Brain pericyte (primary cell): ENCODE measurements around the gene RICTOR.
"Not testable (repeated sequence)": the region's sequence is repeated elsewhere in the genome, so short reads cannot be mapped to it uniquely, and the experiment has no call there.

Experiments
- DNase-seq: peaks from one replicate; pipeline ENCODE4 v3.0.0-alpha.2; 2012; ENCODE audit warnings: low read depth, low spot score

The RICTOR gene

DNA sequence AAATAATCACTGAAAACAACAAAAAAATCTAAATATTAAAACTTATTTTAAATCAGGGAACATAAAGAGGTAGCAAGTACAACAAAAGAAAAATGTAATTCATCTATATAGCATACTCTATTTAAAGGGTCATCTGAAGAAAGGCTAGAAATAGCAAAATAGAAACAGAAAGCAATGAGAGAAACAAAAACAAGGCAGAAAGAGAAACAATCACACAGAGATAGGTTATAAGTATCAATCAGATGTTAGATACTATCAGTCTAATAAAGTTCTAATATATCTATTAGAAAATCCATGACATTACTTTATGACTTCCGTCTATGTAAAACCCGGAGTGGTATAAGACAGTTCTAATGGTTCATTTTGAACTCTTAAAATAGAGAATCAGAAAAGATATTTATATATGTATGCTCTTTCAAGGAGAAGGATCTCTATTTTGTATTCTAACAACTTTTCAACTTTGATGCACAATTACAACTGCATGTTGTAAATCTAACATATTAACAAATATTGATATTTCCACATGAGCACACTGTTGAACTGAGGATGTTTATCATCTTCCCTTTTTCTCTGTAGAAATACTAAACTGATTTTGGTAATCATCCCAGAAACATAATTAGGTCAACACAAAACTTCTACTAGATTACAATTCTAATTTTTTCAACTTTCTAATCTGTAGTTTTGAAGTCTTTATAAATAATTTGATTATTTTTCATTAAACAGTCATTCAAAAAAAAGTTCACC, 15.8 kb downstream of the RICTOR start:
- DNase-seq: no peak

DNA sequence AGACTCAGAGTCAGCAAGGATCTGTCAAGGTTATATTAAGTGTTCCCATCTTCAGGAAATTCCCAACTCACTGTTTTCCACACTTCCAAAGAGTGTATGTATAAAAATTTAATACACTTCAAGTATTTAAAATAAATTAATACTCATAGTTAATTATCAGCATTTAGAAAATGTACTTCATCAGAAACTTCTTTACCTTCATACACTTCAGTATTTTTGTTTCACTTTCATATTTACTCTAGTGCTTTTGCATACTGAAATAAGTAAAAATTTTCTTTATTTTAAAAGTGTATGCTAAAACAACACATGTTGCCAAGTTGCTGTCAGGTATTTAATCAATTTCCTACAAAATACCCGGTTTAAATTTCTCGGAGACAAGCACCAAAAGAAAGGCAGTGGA, 16.5 kb downstream of the RICTOR start:
- no peak for DNase-seq

DNA sequence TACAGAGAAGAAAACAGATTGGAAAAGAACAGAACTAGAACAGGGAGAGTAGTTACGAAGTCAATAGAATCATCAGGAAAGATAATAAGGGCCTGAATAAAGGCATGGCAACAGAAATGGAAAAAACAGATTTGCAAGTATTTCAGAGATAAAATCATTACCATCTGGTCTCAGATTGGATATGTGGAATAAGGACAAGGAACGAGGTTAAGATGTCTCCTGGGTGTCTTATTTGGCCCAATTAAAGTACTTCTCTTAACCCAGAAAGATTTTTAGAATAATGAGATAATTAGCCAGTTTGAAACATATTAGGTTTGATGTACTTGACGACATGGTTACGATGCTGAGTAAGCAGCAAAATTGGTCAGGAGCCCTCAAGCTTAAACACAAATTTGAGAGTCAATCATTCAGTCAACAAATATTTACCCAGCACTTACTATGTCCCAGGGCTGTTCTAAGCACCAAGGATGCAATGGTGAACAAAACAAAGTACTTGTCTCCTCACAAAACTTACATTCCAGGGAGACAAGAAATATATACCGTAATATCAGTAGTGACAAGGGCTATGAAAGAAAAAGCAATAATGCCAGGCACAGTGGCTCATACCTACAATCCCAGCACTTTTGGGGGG, 18.3 kb downstream of the RICTOR start:
- no peak for DNase-seq

DNA sequence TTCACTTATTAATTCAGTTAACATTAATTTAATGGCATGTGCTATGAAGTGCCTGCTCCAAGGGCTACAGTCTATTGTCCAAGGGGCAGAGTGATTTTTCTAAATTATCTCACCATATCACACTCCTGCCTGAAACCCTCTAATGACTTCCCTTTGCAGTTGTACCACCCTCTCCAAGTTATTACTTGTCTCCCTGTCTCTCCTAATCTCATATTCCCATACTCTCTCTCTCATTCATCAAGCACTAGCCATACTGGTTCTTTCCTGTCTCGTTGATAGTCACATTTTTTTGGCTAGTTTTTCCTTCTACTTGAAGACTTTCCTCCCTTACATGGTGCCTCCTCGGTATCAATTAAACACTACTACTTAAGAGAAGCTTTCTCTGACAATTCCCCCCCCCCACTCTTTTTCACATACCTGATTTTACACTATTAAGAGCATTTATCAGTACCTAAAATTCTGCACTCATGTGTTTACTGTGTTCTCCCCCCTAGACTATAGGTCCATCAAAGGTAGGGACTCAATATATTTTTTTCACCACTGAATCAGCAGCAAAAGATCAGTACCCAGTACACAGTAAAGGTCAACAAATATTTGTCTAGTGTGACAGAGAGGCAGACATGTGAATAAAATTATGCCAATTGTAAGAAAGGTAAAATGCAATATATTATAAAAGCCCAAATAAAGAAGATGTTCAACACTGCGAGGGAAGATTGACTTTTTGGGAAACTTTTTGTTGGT, 19.0 kb downstream of the RICTOR start:
- no peak for DNase-seq

DNA sequence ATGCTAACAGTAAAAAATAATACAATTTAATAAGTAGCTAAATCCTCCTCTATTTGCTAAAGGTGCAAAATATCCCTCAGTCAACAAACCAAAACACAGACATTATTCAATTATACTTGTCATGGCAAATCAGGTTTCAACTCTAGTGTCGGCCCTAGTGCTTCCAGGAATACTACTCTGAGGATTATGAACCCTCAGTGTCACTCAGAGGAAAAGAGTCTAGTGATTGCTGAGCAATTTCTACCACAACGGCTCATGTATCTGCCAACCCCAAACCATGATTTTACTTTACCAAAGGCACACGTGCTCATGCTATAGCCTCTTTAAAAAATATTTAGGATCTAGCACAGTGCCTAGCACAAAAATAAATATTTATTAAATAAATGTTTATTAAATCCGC, 21.0 kb downstream of the RICTOR start:
- no peak for DNase-seq

DNA sequence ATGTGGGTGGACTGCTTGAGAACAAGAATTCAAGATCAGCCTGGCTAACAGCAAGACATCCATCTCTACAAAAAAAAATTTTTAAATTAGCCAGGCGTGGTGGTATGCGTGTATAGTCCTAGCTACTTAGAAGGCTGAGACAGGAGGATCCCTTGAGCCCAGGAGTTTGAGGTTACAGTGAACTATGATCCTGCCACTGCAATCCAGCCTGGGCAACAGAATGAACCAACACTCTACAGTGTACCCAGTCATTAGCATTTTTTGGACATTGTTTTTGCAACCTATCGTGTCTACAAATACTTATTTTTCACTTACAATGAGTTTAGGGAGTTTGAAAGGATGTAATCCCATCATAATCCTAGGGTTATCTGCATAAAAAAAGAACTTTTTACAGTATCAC, 22.1 kb downstream of the RICTOR start:
- DNase-seq: no peak

DNA sequence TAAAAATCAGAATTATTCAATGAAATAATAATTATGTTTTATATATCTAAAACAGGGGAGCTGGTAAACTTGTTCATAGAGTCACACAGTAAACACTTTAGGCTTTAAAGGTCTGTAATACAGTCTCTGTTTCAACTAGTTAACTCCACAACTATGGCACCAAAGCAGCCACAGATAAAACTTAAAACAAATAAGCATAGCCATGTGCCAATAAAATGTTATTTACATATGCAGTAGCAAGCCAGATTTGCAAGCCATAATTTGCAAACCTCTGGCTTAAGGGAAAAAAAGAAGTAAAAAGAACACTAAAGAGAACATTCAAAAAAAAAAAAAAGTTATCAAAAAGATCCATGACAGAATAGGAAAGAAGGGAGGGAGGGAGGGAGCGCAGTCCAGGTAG, 24.9 kb downstream of the RICTOR start:
- no peak for DNase-seq

DNA sequence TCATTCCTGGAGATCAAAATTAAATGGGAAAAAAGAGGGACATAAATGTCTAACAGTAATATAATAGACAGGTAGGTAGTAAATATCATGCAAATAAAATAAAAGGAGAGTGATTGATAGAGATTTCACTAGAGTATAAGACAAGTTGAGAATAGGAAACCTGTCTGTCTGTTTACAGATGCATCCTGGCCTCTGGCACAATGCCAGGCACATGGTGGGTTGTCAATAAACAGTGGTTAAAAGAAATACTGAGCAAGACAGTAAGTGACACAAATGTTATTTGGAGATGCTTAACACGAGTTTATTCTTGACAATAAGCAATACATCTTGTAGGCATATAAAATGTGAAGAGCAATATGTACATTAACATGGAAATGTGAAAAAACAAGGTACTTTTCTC, 33.3 kb downstream of the RICTOR start:
- DNase-seq: no peak

DNA sequence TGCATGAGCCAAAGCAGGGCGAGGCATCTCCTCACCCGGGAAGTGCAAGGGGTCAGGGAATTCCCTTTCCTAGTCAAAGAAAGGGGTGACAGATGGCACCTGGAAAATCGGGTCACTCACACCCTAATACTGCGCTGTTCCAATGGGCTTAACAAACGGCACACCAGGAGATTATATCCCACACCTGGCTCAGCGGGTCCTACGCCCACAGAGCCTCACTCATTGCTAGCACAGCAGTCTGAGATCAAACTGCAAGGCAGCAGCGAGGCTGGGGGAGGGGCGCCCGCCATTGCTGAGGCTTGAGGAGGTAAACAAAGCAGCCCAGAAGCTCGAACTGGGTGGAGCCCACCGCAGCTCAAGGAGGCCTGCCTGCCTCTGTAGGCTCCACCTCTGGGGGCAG, 39.7 kb downstream of the RICTOR start:
- DNase-seq: not testable (repeated sequence)

DNA sequence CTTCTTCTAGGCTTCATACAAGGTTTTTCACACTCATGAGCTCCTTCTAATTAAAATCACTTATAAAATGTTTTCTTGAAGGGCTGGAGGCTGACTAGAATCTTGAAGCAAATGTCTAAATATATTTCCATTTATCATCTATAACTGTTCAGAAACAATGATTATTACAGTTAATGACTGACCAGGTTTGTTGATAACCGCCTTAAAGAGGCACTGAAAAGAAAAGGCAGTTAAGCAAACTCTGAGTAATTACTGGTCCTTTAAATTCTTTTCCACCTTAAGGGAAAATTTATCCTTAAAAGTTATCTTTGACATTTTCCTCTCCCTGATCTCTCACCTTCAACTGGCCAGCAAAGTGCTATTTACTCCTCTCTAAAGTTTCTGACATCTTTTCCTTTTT, 43.2 kb downstream of the RICTOR start:
- no peak for DNase-seq

DNA sequence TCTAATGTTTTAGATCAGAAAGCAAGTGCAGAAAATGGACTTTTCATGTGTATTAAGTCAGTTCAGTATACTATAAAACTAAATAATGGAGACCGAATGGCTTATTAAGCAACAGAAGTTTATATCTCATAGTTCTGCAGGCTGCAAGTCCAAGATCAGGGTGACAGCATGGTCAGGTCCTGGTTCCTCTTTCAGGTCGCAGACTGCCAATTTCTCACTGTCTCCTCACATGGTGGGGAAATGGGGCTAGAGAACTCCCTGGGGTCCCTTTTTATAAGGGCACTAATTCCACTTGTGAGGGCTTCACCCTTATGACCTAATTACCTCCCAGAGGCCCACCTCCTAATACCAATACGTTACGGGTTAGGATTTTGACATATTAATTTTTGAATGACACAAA, 48.7 kb downstream of the RICTOR start:
- DNase-seq: no peak

DNA sequence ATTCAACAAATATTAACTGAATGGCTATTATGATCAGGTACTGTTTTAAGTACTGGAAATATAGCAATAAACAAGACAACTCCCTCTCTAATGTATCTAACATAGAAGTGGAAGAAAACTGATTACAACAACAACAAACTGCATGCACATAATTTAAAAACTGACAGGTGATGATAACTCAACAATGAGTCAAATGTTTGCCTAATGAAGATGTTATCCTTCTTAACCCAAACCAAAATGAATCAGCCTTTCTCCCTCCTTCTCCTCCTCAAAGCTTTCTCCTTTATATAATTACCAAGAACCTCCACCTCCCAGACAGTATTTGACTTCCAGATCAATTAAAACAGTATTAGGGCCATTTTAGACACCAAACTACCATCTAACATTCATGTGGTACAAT, 49.3 kb downstream of the RICTOR start:
- DNase-seq: no peak

DNA sequence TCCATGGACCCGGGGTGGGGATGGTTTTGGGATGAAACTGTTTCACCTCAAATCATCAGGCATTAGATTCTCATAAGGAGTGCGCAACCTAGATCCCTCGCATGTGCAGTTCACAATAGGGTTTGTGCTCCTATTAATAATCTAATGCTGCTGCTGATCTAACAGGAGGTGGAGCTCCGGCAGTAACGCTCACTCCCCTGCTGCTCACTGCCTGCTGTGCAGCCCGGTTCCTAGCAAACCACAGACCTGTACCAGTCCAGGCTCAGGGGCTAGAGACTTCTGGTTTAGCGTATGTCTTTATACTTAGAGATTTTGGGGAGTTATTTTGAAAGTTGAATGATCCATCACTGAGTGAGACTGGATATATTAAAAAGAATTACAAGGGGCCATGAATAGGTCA, 50.2 kb downstream of the RICTOR start:
- DNase-seq: no peak

DNA sequence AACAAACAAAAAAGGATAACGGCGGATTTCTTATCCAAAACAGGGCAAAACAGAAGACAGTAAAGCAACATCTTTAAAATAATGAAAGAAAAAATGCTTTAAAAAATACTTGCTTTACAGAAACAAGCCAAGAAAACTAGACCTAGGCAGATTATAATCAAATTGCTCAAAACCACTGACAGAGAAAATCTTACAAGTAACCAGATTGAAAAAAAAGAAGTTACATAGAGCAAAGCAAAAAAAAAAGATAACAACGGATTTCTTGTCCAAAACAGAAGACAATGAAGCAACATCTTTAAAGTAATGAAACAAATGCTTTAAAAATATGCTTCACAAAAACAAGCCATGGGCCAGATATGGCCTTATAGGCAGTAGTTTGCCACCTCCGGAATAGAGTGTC, 51.1 kb downstream of the RICTOR start:
- DNase-seq: no peak

DNA sequence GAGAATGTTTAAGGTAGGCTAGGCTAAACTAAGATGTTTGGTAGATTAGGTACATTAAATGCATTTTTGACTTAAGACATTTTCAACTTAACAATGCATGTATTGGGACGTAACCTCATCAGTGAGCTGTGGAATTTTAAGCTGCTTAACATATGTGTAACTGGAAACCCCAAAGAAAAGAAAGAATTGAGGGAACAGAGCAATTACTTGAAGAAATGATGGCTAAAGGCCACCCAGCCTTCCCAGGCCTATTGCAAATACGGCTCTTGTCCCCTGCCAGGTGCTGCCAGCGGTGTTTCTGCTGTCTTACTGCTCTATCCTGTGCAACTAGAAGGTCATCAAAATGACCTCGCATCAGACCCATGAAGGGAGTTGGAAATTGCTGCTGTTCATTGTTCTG, 52.0 kb downstream of the RICTOR start:
- DNase-seq: no peak

DNA sequence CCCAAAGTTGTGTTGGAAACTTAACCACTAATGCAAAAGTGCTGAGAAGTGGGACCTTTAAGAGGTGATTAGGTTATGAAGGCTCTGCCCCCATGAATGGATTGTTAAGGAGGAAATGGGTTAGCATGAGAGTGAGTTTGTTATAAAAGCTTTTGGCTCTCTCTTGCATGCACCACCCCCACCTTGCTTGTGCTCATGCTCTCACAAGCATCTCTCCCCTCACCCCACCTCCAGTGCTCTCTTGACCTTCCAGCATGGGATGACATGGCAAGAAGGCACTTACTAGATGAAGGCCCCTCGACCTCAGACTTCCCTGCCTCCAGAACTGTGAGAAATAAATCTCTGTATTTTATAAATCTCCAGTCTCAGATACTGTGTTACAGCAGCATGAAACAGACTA, 52.8 kb downstream of the RICTOR start:
- DNase-seq: no peak

DNA sequence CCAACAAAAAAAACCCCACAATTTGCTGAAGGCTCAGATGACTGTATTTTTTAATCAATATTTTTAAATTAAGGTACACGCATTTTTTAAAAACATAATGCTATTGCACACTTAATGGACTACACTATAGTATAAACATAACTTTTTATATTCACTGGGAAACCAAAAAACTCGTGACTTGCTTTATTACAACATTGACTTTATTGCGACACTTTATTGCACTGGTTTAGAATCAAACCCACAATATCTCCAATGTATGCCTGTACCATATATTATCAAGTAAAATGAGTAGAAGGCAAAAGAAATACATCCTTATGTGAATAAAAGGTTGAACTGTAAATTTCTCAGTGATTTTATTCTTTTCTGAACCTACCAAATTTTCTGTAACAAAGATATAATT, 53.7 kb downstream of the RICTOR start:
- DNase-seq: no peak

DNA sequence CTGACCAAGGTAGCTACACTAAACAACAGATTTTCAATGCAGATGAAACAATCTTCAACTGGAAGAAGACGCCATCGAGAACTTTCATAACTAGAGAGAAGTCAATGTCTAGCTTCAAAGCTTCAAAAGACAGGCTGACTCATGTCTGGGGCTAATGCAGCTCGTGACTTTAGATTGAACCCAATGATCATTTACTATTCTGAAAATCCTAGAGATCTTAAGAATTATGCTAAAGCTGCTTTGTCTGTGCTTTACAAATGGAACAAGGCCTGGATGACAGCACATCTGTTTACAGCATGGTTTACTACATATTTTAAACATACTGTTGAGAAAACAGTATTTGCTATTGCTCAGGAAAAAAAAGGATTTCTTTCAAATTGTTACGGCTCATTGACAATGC, 54.9 kb downstream of the RICTOR start:
- no peak for DNase-seq

DNA sequence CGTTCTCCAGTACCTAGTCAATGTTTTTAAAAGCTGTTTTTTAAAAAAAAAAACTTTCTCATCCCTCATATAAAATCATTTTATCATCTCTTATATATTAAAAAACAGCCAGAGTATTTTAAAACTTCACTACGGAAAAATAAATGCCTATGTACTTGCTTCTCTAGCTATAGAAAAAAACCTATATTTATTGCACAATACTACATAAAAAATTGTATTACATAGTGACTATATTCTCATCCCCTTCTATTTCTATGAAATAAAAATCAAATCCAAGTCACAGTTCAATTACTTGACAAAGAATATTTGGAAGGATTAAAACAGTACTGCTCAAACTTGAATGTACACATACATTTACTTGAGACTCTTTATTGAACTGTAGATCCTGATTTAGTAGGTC, 56.7 kb downstream of the RICTOR start:
- DNase-seq: no peak

DNA sequence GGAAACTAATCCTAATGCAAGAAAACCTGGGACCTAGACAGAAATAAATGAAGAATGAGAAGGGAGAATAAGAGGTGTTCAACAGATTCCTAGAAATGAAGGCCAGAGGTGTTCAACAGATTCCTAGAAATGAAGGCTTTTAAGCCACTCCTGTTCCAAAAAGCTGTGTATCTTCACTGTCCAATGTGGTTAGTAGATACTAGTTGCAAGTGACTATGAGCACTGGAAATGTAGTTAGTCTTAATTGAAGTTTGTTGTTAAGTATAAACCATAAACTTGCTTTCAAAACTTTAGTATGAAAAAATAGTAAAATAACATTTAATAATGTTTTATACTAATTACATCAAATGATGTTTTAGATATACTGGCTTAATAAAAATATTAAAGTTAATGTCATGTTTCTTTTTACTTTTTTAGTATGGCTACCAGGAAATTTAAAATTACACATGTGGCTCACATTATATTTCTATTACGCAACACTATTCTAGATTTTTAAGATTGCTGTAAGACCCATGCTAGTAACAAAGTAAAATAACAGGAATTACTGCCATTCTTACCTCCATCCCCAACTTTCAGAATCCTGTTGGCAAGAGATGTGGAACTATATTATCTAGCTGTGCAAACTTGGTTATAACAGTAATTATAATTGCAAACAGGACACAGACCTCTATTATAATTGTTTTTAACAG, 57.5 kb downstream of the RICTOR start:
- no peak for DNase-seq

DNA sequence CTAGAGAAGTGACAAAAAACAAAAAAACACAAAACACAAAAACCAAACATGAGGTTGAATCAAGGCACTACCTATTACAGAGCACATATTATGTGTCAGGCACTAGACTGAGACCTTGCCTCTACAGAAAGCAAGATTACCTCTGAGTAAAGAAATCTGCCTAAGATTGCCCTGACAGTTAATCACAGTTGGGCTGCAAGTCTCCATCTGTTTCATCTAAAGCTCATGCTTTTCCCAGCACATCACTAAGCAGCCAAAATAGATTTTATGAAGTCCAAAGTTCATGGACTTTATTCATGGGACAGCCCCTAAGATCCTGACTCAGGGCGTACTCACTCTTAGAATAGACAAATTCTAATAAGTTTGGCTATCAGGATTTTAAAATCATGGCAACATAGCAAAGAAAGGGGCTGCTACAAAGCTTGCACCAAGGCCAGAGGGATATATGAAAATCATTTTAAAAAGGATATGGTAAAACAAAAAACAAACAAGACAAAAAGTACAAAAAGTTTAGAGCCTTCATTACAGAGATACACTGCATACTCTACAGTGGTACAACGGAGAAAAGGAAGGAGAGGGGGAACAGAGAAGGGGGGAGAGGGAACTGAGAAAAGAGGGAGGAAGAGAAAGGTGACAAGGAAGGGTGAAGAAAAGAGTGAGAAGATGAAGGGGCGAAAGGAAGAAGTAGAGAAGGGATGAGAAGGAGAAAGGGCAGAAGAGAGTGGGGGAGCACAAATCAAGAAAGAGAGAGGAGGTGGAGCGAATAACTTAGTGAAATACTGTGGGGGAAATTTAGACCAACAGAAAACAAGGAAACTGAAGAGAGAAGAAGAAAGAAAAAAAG, 58.2 kb downstream of the RICTOR start:
- DNase-seq: no peak

DNA sequence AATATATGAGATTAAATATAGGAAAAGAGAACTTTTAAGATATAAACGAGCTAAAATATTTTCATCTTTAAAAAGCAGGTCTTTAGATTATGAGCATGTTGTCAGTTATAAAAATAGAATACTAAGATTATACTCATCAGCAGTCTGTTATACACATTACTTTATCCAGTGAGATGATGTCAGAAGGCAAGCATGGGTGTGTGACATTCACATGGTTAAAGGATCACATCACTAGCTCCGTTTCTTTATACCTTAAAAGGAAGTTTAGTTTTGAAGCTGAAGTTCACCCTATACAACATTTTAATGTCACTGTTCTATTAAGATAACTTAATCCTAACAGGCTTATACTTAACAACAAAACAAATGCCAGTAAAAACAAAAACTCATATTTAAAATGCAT, 59.6 kb downstream of the RICTOR start:
- no peak for DNase-seq
